Measurements from ENCODE around the gene ANXA4.

- TF ChIP-seq CTCF (IDR thresholded peaks at IDR 0.05): no peak
- TF ChIP-seq EP300 (IDR thresholded peaks at IDR 0.05; ENCODE audit: low read depth): no peak
- TF ChIP-seq POLR2A (IDR thresholded peaks at IDR 0.05): no peak
- no peak for TF ChIP-seq POLR2AphosphoS5 (IDR thresholded peaks at IDR 0.05)
Observed at GRCh38 chr2:69811018-69811417, 69.1 kb downstream of the ANXA4 start.
